Measurements from ENCODE around the gene DGLUCY. TPM values are rescaled to one million over a fixed set of nuclear protein-coding genes. Genes with fewer than 3 reads are reported as not detected.

Gene DGLUCY
- total and polyA plus RNA-seq, 7 donors: 20.4 to 135 (median 77.5) TPM

DNA sequence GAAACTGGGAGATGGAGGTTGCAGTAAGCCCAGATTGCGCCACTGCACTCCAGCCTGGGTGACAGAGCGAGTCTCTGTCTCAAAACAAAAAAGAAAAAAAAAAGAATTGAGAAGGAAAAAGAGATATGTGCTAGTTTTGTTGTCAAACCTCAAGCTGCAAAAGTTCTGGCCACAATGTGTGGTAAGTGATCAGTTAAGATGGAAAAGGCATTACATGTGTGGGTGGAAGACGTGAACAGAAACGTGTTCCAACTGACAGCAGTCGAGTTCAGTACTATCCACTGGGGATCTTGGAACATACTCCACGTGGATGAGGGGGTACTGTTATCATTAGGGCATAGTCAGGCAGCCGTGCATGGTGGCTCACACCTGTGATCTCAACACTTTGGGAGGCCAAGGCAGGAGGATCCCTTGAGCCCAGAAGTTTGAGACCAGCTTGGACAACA, 113.3 kb downstream of the DGLUCY start:
- Histone ChIP-seq H3K4me1 (no peaks in the 10 kb centered on the region), H3K36me3 (ENCODE audit: insufficient read depth in 1 of 2, low read depth in 1 of 2) (peaks cover 9 to 77% of the 10 kb centered on the region in 2 donors)

DNA sequence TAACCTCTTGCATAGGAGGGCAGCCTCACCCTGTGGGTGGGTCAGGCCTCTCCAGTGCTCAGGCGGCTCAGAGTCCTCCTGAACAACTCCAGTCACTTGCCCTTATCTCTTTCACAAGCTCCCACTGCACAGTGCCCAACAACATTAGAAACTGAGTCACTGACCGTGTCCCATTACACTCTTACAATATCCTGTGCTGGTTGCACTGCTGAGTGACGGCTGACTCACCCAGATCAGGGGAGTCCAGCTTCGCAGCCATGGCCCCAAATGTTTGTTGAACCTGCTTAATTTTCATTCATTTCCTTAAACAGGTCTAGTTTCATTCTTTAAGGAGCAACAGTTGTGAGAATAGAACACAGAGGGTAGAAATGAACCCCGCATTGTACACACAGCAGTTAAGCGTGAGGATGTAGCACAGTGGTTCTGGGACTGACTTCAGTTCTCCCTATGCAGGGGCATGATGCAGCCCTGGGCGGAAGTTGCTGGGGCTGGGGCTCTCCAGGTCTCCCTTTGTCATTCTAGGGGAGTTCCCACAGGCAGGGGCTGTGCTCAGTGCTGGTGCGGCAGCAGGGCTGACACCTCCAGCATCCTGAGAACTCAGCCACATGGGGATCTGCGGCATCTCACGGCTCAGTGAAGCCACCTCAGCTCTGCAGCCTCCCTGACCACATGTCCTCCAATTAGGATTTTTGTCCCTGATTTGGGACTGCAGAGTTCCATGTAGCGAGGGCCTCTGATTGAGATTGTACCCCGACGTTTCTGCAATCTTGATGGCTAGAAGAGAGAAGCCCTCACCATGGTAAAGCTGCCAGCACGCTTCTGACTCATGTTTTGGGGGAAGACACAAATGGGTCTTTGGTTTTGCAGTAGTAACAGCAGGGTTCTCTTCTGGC, 114.5 kb downstream of the DGLUCY start:
- peak in 3 of 4 donors; percentile 54 to 65 (median 56) for ATAC-seq
- H3K36me3 ChIP-seq (ENCODE audit: insufficient read depth in 1 of 2, low read depth in 1 of 2): peaks cover 9 to 68% of the 10 kb centered on the region in 2 donors

More for the DNA sequence above, 113.3 kb downstream of the DGLUCY start:
- no peak overlapping the region for H3K4me3 ChIP-seq
- intact Hi-C loops (cut with DNase I): no loop called here
- DNase-seq (no peak), ATAC-seq (no peak)
- peaks cover 3% of the 10 kb centered on the region for H3K9me3 ChIP-seq
- no peaks in the 10 kb centered on the region for H3K27me3 ChIP-seq (ENCODE audit: insufficient read depth in 3 of 3, low read length in 2 of 3)
- no peak overlapping the region for H3K27ac ChIP-seq
- TF ChIP-seq, protein P1, sequence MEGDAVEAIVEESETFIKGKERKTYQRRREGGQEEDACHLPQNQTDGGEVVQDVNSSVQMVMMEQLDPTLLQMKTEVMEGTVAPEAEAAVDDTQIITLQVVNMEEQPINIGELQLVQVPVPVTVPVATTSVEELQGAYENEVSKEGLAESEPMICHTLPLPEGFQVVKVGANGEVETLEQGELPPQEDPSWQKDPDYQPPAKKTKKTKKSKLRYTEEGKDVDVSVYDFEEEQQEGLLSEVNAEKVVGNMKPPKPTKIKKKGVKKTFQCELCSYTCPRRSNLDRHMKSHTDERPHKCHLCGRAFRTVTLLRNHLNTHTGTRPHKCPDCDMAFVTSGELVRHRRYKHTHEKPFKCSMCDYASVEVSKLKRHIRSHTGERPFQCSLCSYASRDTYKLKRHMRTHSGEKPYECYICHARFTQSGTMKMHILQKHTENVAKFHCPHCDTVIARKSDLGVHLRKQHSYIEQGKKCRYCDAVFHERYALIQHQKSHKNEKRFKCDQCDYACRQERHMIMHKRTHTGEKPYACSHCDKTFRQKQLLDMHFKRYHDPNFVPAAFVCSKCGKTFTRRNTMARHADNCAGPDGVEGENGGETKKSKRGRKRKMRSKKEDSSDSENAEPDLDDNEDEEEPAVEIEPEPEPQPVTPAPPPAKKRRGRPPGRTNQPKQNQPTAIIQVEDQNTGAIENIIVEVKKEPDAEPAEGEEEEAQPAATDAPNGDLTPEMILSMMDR (IDR thresholded peaks at IDR 0.05): no peak
- WGBS, 3 donors: 79 to 86% (median 80%) methylated on average over 7 of the region's 7 CpGs

DNA sequence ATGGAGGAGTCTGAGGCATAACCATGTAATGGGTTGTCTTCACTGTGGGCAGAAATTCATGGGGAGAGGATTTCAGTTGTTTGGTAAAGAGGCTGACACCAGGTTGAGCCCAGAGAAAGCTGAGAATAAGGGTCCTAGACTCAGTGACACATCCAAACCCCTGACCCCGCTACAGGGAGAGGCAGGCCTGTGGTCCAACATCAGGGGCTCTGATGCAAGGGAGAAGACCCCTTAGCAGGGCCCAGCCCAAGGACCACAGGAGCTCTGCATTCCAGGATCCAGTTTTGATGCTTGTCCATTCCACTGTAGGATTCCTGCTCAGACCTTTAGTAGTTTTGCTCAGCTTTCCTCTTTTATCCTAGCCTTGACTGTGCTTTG, 115.1 kb downstream of the DGLUCY start:
- DNase-seq (no peak), ATAC-seq (no peak)
- H3K36me3 ChIP-seq (ENCODE audit: insufficient read depth in 1 of 2, low read depth in 1 of 2): peaks cover 9 to 66% of the 10 kb centered on the region in 2 donors
- no peak overlapping the region for H3K27ac ChIP-seq
- intact Hi-C loops (cut with DNase I): no loop called here
- WGBS, 3 donors: 100% methylated on average over 1 of the region's 1 CpG
- H3K27me3 ChIP-seq (ENCODE audit: insufficient read depth in 3 of 3, low read length in 2 of 3): no peaks in the 10 kb centered on the region
- H3K4me3 ChIP-seq: no peak overlapping the region
- no peaks in the 10 kb centered on the region for H3K4me1 ChIP-seq
- TF ChIP-seq, protein P1 (IDR thresholded peaks at IDR 0.05): no peak
- H3K9me3 ChIP-seq: peaks cover 3% of the 10 kb centered on the region

More for the DNA sequence above, 114.5 kb downstream of the DGLUCY start:
- Histone ChIP-seq H3K4me3 (no peak overlapping the region), H3K9me3 (peaks cover 3% of the 10 kb centered on the region), H3K27ac (no peak overlapping the region), H3K4me1 (no peaks in the 10 kb centered on the region), H3K27me3 (ENCODE audit: insufficient read depth in 3 of 3, low read length in 2 of 3) (no peaks in the 10 kb centered on the region)
- WGBS, 3 donors: 90 to 96% (median 93%) methylated on average over 14 of the region's 14 CpGs
- no peak for DNase-seq
- intact Hi-C loops (cut with DNase I): no loop called here
- TF ChIP-seq, protein P1 (IDR thresholded peaks at IDR 0.05): no peak

DNA sequence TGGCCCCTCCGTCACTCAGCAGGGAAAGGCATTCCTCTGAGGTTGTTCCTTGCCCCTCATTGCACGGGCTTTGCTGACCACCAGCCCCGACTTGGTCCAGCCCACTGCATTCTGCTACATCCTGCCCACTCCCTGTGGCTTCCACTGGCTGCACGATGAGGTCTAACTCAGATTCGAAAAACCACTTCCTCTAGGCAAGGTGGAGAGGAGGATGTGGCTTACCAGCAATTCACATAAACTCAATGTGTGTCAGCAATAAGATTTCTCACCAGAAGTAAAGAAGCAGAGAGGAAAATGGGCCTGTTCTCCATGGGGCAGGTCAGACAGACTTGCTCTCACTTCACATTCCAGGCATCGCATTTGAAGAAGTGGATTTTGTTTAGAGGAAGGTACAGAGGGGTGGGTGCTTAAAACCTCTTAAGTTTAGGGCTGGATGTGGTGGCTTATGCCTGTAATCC, 115.9 kb downstream of the DGLUCY start:
- no peak for DNase-seq
- TF ChIP-seq, protein P1 (IDR thresholded peaks at IDR 0.05): no peak
- intact Hi-C loops (cut with DNase I): no loop called here
- H3K4me1 ChIP-seq: no peaks in the 10 kb centered on the region
- H3K27ac ChIP-seq: no peak overlapping the region
- WGBS, 3 donors: 81 to 91% (median 83%) methylated on average over 6 of the region's 6 CpGs
- H3K4me3 ChIP-seq: no peak overlapping the region
- H3K27me3 ChIP-seq (ENCODE audit: insufficient read depth in 3 of 3, low read length in 2 of 3): no peaks in the 10 kb centered on the region
- ATAC-seq: no peak
- peaks cover 3% of the 10 kb centered on the region for H3K9me3 ChIP-seq
- H3K36me3 ChIP-seq (ENCODE audit: insufficient read depth in 1 of 2, low read depth in 1 of 2): peaks cover 9 to 58% of the 10 kb centered on the region in 2 donors
